ENCODE data around the gene TNRC6A.
A peak's percentile ranks its signal among the peaks of the same experiment; 100 is the strongest.
"Not testable (repeated sequence)": the region's sequence is repeated elsewhere in the genome, so short reads cannot be mapped to it uniquely, and the experiment has no call there.

TNRC6A gene

GRCh38 chr16:24698308-24698707, 31.1 kb upstream of the TNRC6A start:
- Histone ChIP-seq H3K23ac (ENCODE audit: low read length) (no peak overlapping the region), H2BK5ac (ENCODE audit: low read length) (no peak overlapping the region), H3K9ac (ENCODE audit: low read length) (no peak overlapping the region), H3K4me2 (ENCODE audit: low read length) (no peak overlapping the region), H3K56ac (ENCODE audit: low read length) (no peak overlapping the region), H2BK15ac (replicated peaks; ENCODE audit: low read depth) (no peak overlapping the region), H3K4me3 (ENCODE audit: low read length) (no peak overlapping the region), H4K8ac (ENCODE audit: low read depth, low read length) (no peak overlapping the region), H2AK5ac (ENCODE audit: low read length) (no peak overlapping the region), H3K36me3 (ENCODE audit: control insufficient read depth, insufficient read depth, low read length) (no peaks in the 10 kb centered on the region), H3K79me2 (ENCODE audit: control insufficient read depth, insufficient read depth, low read length) (no peaks in the 10 kb centered on the region), H2BK120ac (ENCODE audit: low read depth, low read length) (no peak overlapping the region), H3K18ac (ENCODE audit: low read length) (no peak overlapping the region), H4K5ac (ENCODE audit: low read length) (no peak overlapping the region), H3K79me1 (ENCODE audit: low read length) (no peaks in the 10 kb centered on the region), H3K27me3 (ENCODE audit: insufficient read depth, low read length, poor library complexity) (no peaks in the 10 kb centered on the region), H3K4ac (ENCODE audit: low read depth, low read length) (no peak overlapping the region), H3K27ac (ENCODE audit: low read depth, low read length) (no peak overlapping the region), H3K4me1 (ENCODE audit: control insufficient read depth, low read depth, low read length) (peaks cover 2% of the 10 kb centered on the region)
- WGBS (ENCODE audit: extremely low coverage, insufficient coverage, low lambda C conversion rate), result no CpG with 5 or more reads among the region's 5 CpGs
- no peak for DNase-seq

GRCh38 chr16:24699151-24699723, 30.2 kb upstream of the TNRC6A start:
- Histone ChIP-seq H3K4me3 (ENCODE audit: low read length) (no peak overlapping the region), H2AK5ac (ENCODE audit: low read length) (no peak overlapping the region), H3K23ac (ENCODE audit: low read length) (no peak overlapping the region), H3K79me1 (ENCODE audit: low read length) (no peaks in the 10 kb centered on the region), H3K36me3 (ENCODE audit: control insufficient read depth, insufficient read depth, low read length) (no peaks in the 10 kb centered on the region), H3K4me1 (ENCODE audit: control insufficient read depth, low read depth, low read length) (peaks cover 2% of the 10 kb centered on the region), H4K5ac (ENCODE audit: low read length) (no peak overlapping the region), H4K8ac (ENCODE audit: low read depth, low read length) (no peak overlapping the region), H2BK15ac (replicated peaks; ENCODE audit: low read depth) (no peak overlapping the region), H2BK5ac (ENCODE audit: low read length) (no peak overlapping the region), H3K56ac (ENCODE audit: low read length) (no peak overlapping the region), H2BK120ac (ENCODE audit: low read depth, low read length) (no peak overlapping the region), H3K4me2 (ENCODE audit: low read length) (no peak overlapping the region), H3K79me2 (ENCODE audit: control insufficient read depth, insufficient read depth, low read length) (no peaks in the 10 kb centered on the region), H3K18ac (ENCODE audit: low read length) (no peak overlapping the region), H3K9ac (ENCODE audit: low read length) (no peak overlapping the region), H3K27me3 (ENCODE audit: insufficient read depth, low read length, poor library complexity) (no peaks in the 10 kb centered on the region), H3K27ac (ENCODE audit: low read depth, low read length) (no peak overlapping the region), H3K4ac (ENCODE audit: low read depth, low read length) (no peak overlapping the region)
- no CpG with 5 or more reads among the region's 7 CpGs for WGBS (ENCODE audit: extremely low coverage, insufficient coverage, low lambda C conversion rate)
- DNase-seq, result no peak

GRCh38 chr16:24700549-24701392, 28.7 kb upstream of the TNRC6A start:
- no peak overlapping the region for H3K9ac ChIP-seq (ENCODE audit: low read length)
- H3K18ac ChIP-seq (ENCODE audit: low read length), result no peak overlapping the region
- no peak overlapping the region for H2AK5ac ChIP-seq (ENCODE audit: low read length)
- H3K27me3 ChIP-seq (ENCODE audit: insufficient read depth, low read length, poor library complexity), result no peaks in the 10 kb centered on the region
- no peaks in the 10 kb centered on the region for H3K36me3 ChIP-seq (ENCODE audit: control insufficient read depth, insufficient read depth, low read length)
- H3K27ac ChIP-seq (ENCODE audit: low read depth, low read length), result no peak overlapping the region
- no peak overlapping the region for H3K4me2 ChIP-seq (ENCODE audit: low read length)
- H3K4ac ChIP-seq (ENCODE audit: low read depth, low read length), result no peak overlapping the region
- H3K56ac ChIP-seq (ENCODE audit: low read length), result peak overlapping the region; percentile 50
- H3K23ac ChIP-seq (ENCODE audit: low read length), result no peak overlapping the region
- no peak overlapping the region for H2BK5ac ChIP-seq (ENCODE audit: low read length)
- no peak overlapping the region for H3K4me3 ChIP-seq (ENCODE audit: low read length)
- no CpG with 5 or more reads among the region's 11 CpGs for WGBS (ENCODE audit: extremely low coverage, insufficient coverage, low lambda C conversion rate)
- no peak overlapping the region for H4K5ac ChIP-seq (ENCODE audit: low read length)
- DNase-seq, result peak; percentile 95
- H2BK15ac ChIP-seq (replicated peaks; ENCODE audit: low read depth), result no peak overlapping the region
- no peaks in the 10 kb centered on the region for H3K79me1 ChIP-seq (ENCODE audit: low read length)
- no peak overlapping the region for H4K8ac ChIP-seq (ENCODE audit: low read depth, low read length)
- H2BK120ac ChIP-seq (ENCODE audit: low read depth, low read length), result no peak overlapping the region
- H3K79me2 ChIP-seq (ENCODE audit: control insufficient read depth, insufficient read depth, low read length), result no peaks in the 10 kb centered on the region
- H3K4me1 ChIP-seq (ENCODE audit: control insufficient read depth, low read depth, low read length), result peaks cover 2% of the 10 kb centered on the region

- Histone ChIP-seq H3K4ac (ENCODE audit: low read depth, low read length) (no peak overlapping the region), H3K4me3 (ENCODE audit: low read length) (no peak overlapping the region), H3K27ac (ENCODE audit: low read depth, low read length) (no peak overlapping the region), H3K4me2 (ENCODE audit: low read length) (no peak overlapping the region), H4K8ac (ENCODE audit: low read depth, low read length) (no peak overlapping the region), H3K4me1 (ENCODE audit: control insufficient read depth, low read depth, low read length) (peaks cover 2% of the 10 kb centered on the region), H3K9ac (ENCODE audit: low read length) (no peak overlapping the region), H3K36me3 (ENCODE audit: control insufficient read depth, insufficient read depth, low read length) (no peaks in the 10 kb centered on the region), H3K56ac (ENCODE audit: low read length) (peak overlapping the region; percentile 10), H3K23ac (ENCODE audit: low read length) (no peak overlapping the region), H3K79me1 (ENCODE audit: low read length) (no peaks in the 10 kb centered on the region), H2BK15ac (replicated peaks; ENCODE audit: low read depth) (no peak overlapping the region), H3K27me3 (ENCODE audit: insufficient read depth, low read length, poor library complexity) (no peaks in the 10 kb centered on the region), H2BK120ac (ENCODE audit: low read depth, low read length) (no peak overlapping the region), H3K18ac (ENCODE audit: low read length) (no peak overlapping the region), H4K5ac (ENCODE audit: low read length) (no peak overlapping the region), H2AK5ac (ENCODE audit: low read length) (no peak overlapping the region), H2BK5ac (ENCODE audit: low read length) (no peak overlapping the region), H3K79me2 (ENCODE audit: control insufficient read depth, insufficient read depth, low read length) (no peaks in the 10 kb centered on the region)
- no CpG with 5 or more reads among the region's 5 CpGs for WGBS (ENCODE audit: extremely low coverage, insufficient coverage, low lambda C conversion rate)
- no peak for DNase-seq
Observed at GRCh38 chr16:24701521-24701951, 27.9 kb upstream of the TNRC6A start.

- not testable (repeated sequence) for H3K4ac ChIP-seq (ENCODE audit: low read depth, low read length); H2BK5ac ChIP-seq (ENCODE audit: low read length); H3K27me3 ChIP-seq (ENCODE audit: insufficient read depth, low read length, poor library complexity); H3K18ac ChIP-seq (ENCODE audit: low read length); H3K27ac ChIP-seq (ENCODE audit: low read depth, low read length); H3K9ac ChIP-seq (ENCODE audit: low read length); H4K8ac ChIP-seq (ENCODE audit: low read depth, low read length); H2AK5ac ChIP-seq (ENCODE audit: low read length); H3K79me2 ChIP-seq (ENCODE audit: control insufficient read depth, insufficient read depth, low read length); H3K4me2 ChIP-seq (ENCODE audit: low read length); H3K4me3 ChIP-seq (ENCODE audit: low read length); H2BK15ac ChIP-seq (replicated peaks; ENCODE audit: low read depth); H3K36me3 ChIP-seq (ENCODE audit: control insufficient read depth, insufficient read depth, low read length); H3K4me1 ChIP-seq (ENCODE audit: control insufficient read depth, low read depth, low read length); H3K56ac ChIP-seq (ENCODE audit: low read length); H3K23ac ChIP-seq (ENCODE audit: low read length); DNase-seq; H3K79me1 ChIP-seq (ENCODE audit: low read length); H4K5ac ChIP-seq (ENCODE audit: low read length); H2BK120ac ChIP-seq (ENCODE audit: low read depth, low read length)
- WGBS (ENCODE audit: extremely low coverage, insufficient coverage, low lambda C conversion rate), result no CpG with 5 or more reads among the region's 7 CpGs
Observed at GRCh38 chr16:24707760-24708159, 21.7 kb upstream of the TNRC6A start.
